ENCODE results near the gene ZNF284.

DNA sequence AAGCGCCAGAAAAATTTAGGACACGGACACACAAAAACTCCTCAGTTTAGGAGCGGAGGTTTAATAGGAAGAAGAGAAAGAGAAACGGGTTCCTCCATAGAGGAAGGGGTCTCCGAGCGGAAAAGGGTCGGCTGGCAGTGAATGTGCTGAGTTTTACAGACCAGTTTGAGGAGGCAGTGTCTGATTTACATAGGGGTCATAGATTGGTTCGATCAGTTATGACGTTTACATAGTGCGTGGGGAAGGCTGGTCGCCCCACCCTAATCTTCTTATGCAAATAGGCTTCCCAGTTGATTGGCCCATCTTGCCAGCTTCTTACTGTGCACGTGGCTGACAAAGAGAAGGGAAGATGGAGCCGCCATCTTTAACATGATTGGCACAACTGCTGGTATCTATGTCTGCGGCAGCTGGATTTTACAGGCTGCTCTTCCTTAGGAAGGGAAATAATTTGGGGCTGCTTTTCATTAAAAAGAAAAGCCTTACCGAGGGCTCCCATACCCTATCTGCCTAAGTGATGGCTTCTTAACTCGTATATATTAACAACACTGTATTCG is 40.0 kb downstream of the ZNF284 start:
- TF ChIP-seq CTCF (IDR thresholded peaks at IDR 0.05): no peak
- TF ChIP-seq POLR2A (IDR thresholded peaks at IDR 0.05): no peak
